Thymus (tissue), 11 donors: ENCODE measurements around the gene GSTM1. TPM values are rescaled to one million over a fixed set of nuclear protein-coding genes. Genes with fewer than 3 reads are reported as not detected.

Experiments
- DNase-seq, 9 donors: peaks; one replicate each; pipeline ENCODE4 v3.0.0-alpha.2; 2013; ENCODE audit warnings: low spot score in 9 of 9, low read depth in 6 of 9, missing footprints in 1 of 9
- H3K27ac ChIP-seq, 2 donors: one replicate each; pipeline ENCODE4 v1.5.1; 2013; ENCODE audit warnings: control low read depth in 1 of 2, low read depth in 1 of 2, low read length in 1 of 2, mild to moderate bottlenecking in 1 of 2, moderate library complexity in 1 of 2
- H3K27me3 ChIP-seq, 2 donors: one replicate each; pipeline ENCODE4 v1.5.1; 2013; ENCODE audit warnings: low read length in 1 of 2; ENCODE audit not compliant: control insufficient read depth in 2 of 2, insufficient read depth in 1 of 2
- H3K36me3 ChIP-seq, 2 donors: one replicate each; pipeline ENCODE4 v1.5.1; 2013; ENCODE audit warnings: low read length in 1 of 2, mild to moderate bottlenecking in 1 of 2, moderate library complexity in 1 of 2; ENCODE audit not compliant: control insufficient read depth in 2 of 2, insufficient read depth in 2 of 2
- H3K4me1 ChIP-seq, 2 donors: one replicate each; pipeline ENCODE4 v1.5.1; 2013; ENCODE audit warnings: low read length in 2 of 2; ENCODE audit not compliant: control insufficient read depth in 2 of 2, insufficient read depth in 2 of 2
- H3K4me3 ChIP-seq, 2 donors: one replicate each; pipeline ENCODE4 v1.5.1; 2013; ENCODE audit warnings: low read length in 2 of 2, control low read depth in 1 of 2, mild to moderate bottlenecking in 1 of 2
- H3K9me3 ChIP-seq, 2 donors: one replicate each; pipeline ENCODE4 v1.5.1; 2013; ENCODE audit warnings: low read length in 1 of 2, mild to moderate bottlenecking in 1 of 2; ENCODE audit not compliant: control insufficient read depth in 2 of 2, insufficient read depth in 1 of 2
- WGBS: extraction: QIAGEN DNeasy Blood & Tissue Kit; methylation state at CpG from one replicate; pipeline ENCODE4 v1.1.7; 2013; 5-methylcytosine and 5-hydroxymethylcytosine counted together
- polyA plus RNA-seq: library from polyadenylated mRNA; stranded (reverse); fragments of 200-250 nt; gene quantifications from one replicate; pipeline ENCODE4 v1.2.3, GENCODE V29; 2013
- total RNA-seq: library from RNA; stranded (reverse); fragments of 120-200 nt; gene quantifications from one replicate; pipeline ENCODE4 v1.2.4, GENCODE V29; 2013
- donor health status: healthy.

GSTM1 gene
- total and polyA plus RNA-seq, 2 donors, result 0.27 to 12.9 TPM

- DNase-seq, result no peak
- 96% methylated on average over 1 of the region's 1 CpG for WGBS
- Histone ChIP-seq H3K4me3 (no peak overlapping the region), H3K4me1 (no peaks in the 10 kb centered on the region), H3K27ac (no peak overlapping the region), H3K27me3 (no peaks in the 10 kb centered on the region), H3K9me3 (peaks cover 0 to 6% of the 10 kb centered on the region in 2 donors), H3K36me3 (no peaks in the 10 kb centered on the region)
Observed at GRCh38 chr1:109726007-109726406, 38.4 kb downstream of the GSTM1 start.

DNA sequence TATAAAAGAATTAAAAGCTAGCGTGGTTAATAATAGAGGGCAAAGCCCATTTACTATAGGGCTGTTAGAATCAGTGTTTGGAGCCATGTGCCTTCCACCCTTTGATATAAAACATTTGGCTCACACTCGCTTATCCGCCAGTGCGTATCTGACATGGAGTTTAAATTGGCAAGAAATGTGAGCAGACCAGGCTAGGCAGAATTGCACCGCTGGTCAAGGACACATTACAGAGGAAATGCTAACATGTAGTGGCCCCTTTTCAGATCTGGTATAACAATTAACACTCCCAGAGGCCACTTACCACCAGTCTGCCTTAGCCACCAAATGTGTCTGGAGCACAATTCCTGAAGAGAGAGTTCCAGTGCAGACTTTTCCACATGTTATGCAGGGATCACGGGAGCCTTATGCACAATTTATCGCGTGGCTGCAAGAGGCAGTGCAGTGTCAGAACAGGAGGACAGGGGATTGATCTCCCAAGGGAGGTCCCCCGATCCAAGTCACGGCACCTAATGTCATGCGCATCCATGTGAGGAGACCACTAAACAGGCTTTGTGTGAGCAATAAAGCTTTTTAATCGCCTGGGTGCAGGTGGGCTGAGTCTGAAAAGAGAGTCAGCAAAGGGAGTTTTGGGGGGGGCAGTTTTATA lies 39.2 kb downstream of the GSTM1 start:
- Histone ChIP-seq H3K27ac (no peak overlapping the region), H3K27me3 (no peaks in the 10 kb centered on the region), H3K4me1 (no peaks in the 10 kb centered on the region), H3K4me3 (no peak overlapping the region), H3K9me3 (peaks cover 0 to 6% of the 10 kb centered on the region in 2 donors), H3K36me3 (no peaks in the 10 kb centered on the region)
- DNase-seq, result no peak
- WGBS, result 97% methylated on average over 12 of the region's 12 CpGs

- no peak overlapping the region for H3K27ac ChIP-seq
- H3K36me3 ChIP-seq, result no peaks in the 10 kb centered on the region
- H3K4me1 ChIP-seq, result peaks cover 4% of the 10 kb centered on the region in 2 donors
- WGBS, result 97% methylated on average over 7 of the region's 7 CpGs
- H3K27me3 ChIP-seq, result no peaks in the 10 kb centered on the region
- no peak overlapping the region for H3K4me3 ChIP-seq
- H3K9me3 ChIP-seq, result peaks cover 0 to 6% of the 10 kb centered on the region in 2 donors
- no peak for DNase-seq
Observed at GRCh38 chr1:109728870-109729269, 41.3 kb downstream of the GSTM1 start.

- 88% methylated on average over 6 of the region's 6 CpGs for WGBS
- Histone ChIP-seq H3K36me3 (no peaks in the 10 kb centered on the region), H3K9me3 (peaks cover 0 to 6% of the 10 kb centered on the region in 2 donors), H3K4me3 (no peak overlapping the region), H3K4me1 (peaks cover 4% of the 10 kb centered on the region in 2 donors), H3K27ac (no peak overlapping the region), H3K27me3 (no peaks in the 10 kb centered on the region)
- no peak for DNase-seq
Observed at GRCh38 chr1:109730666-109731065, 43.0 kb downstream of the GSTM1 start.

- Histone ChIP-seq H3K36me3 (no peaks in the 10 kb centered on the region), H3K4me1 (peaks cover 4% of the 10 kb centered on the region in 2 donors), H3K27ac (no peak overlapping the region), H3K9me3 (no peaks in the 10 kb centered on the region), H3K4me3 (no peak overlapping the region), H3K27me3 (no peaks in the 10 kb centered on the region)
- no peak for DNase-seq
- WGBS, result 92% methylated on average over 3 of the region's 3 CpGs
Observed at GRCh38 chr1:109732390-109732881, 44.8 kb downstream of the GSTM1 start.

- Histone ChIP-seq H3K36me3 (no peaks in the 10 kb centered on the region), H3K27me3 (no peaks in the 10 kb centered on the region), H3K4me3 (no peak overlapping the region), H3K27ac (no peak overlapping the region), H3K4me1 (peaks cover 4% of the 10 kb centered on the region in 2 donors), H3K9me3 (no peaks in the 10 kb centered on the region)
- WGBS, result 96% methylated on average over 4 of the region's 4 CpGs
- DNase-seq, result no peak
Observed at GRCh38 chr1:109733236-109733870, 45.7 kb downstream of the GSTM1 start.

- no peaks in the 10 kb centered on the region for H3K9me3 ChIP-seq
- peaks cover 4 to 15% of the 10 kb centered on the region in 2 donors for H3K4me1 ChIP-seq
- WGBS, result 3% methylated on average over 86 of the region's 86 CpGs
- H3K4me3 ChIP-seq, result peak overlapping the region; percentile 63 to 65
- DNase-seq, result peak; percentile 48 to 88 (median 66)
- H3K27ac ChIP-seq, result no peak overlapping the region
- H3K36me3 ChIP-seq, result no peaks in the 10 kb centered on the region
- H3K27me3 ChIP-seq, result peaks cover 21 to 26% of the 10 kb centered on the region in 2 donors
Observed at GRCh38 chr1:109739738-109740614, 52.4 kb downstream of the GSTM1 start.

GRCh38 chr1:109740615-109741373 lies 53.2 kb downstream of the GSTM1 start, which contains the start of gene GSTM3:
Gene GSTM3 (minus strand): TSS chr1:109741038. CDS start chr1:109740287, 751 bp downstream.
- H3K36me3 ChIP-seq, result no peaks in the 10 kb centered on the region
- H3K4me3 ChIP-seq, result peak within 1 kb of the TSS; percentile 63 to 65
- WGBS, result 17% methylated on average over 10 of the region's 10 CpGs
- no peak within 1 kb of the TSS for H3K27ac ChIP-seq
- DNase-seq, result no peak
- H3K4me1 ChIP-seq, result peaks cover 4 to 15% of the 10 kb centered on the region in 2 donors
- no peaks in the 10 kb centered on the region for H3K9me3 ChIP-seq
- peaks cover 21 to 26% of the 10 kb centered on the region in 2 donors for H3K27me3 ChIP-seq
